Memory B cell (primary cell): ENCODE measurements around the gene COX8A.

Source experiments
- ATAC-seq: fragments of 150-1000 bp; cut with Tn5 transposase; 2 replicates; pipeline ENCODE4 v1.10.0; 2021; ENCODE audit warnings: low read depth, mild to moderate bottlenecking, moderate library complexity
- DNase-seq, 2 donors: peaks; one replicate each; pipeline ENCODE4 v3.0.0; 2022; ENCODE audit warnings: low spot score in 2 of 2
- H3K27ac Mint-ChIP-seq: one replicate; pipeline ENCODE4 v1.8.0; 2022; ENCODE audit warnings: mild to moderate bottlenecking, moderate library complexity, mixed read lengths
- H3K27me3 Mint-ChIP-seq: one replicate; pipeline ENCODE4 v1.8.0; 2022; ENCODE audit warnings: mixed read lengths
- H3K36me3 Mint-ChIP-seq: one replicate; pipeline ENCODE4 v1.8.0; 2022; ENCODE audit warnings: mild to moderate bottlenecking, mixed read lengths
- H3K4me1 Mint-ChIP-seq: one replicate; pipeline ENCODE4 v1.8.0; 2022; ENCODE audit warnings: mixed read lengths
- H3K4me3 Mint-ChIP-seq: one replicate; pipeline ENCODE4 v1.8.0; 2022; ENCODE audit warnings: mild to moderate bottlenecking, moderate library complexity, mixed read lengths
- H3K9me3 Mint-ChIP-seq: one replicate; pipeline ENCODE4 v1.8.0; 2022; ENCODE audit warnings: mixed read lengths

Gene COX8A, protein sequence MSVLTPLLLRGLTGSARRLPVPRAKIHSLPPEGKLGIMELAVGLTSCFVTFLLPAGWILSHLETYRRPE

DNA sequence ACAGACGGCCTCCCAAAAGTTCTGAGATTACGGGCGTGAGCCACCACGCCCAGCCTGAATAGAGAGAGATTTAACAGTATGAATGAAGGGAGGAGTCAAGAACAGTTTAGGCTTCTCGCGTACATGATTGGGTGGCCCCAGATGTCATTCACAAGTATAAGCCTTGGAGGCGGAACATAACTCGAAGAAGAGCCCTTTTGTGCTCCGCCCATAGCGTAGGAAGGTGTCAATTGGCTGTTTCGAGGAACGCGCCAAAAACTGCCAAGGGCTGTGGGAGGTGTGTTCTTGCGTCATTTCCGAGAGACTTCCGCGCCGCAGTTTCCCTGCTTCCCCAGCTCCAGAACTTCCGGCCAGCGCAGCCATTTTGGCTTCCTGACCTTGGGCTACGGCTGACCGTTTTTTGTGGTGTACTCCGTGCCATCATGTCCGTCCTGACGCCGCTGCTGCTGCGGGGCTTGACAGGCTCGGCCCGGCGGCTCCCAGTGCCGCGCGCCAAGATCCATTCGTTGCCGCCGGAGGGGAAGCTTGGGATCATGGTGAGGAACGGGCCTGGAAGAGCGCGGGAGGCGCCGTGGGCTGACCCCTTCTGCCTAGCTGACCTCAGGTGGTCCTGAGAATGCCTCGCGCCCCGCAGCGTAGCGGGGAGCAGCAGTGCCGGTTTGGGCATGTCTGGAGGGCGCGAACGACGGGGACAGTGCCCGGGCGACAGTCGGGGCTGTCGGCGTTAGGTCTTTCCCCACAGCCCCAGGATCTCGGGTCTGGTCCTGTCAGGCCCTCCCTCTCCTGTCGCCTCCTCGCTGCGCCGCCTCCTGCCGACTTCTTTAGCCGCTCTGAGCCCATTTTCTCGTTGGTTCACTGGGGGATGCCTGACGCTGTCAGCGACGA lies at the start of gene COX8A:
TSS of gene COX8A (plus strand) at position 362 of the 885 bp plus-strand sequence. CDS start at position 423, 61 bp downstream.
- Mint-ChIP-seq H3K36me3 (peaks cover 2% of the 10 kb centered on the region), H3K27ac (peak within 1 kb of the TSS; percentile 94), H3K27me3 (peaks cover 2% of the 10 kb centered on the region), H3K4me3 (peak within 1 kb of the TSS; percentile 98), H3K9me3 (no peaks in the 10 kb centered on the region), H3K4me1 (peaks cover 16% of the 10 kb centered on the region)
- DNase-seq (peak; percentile 76 to 90), ATAC-seq (peak; percentile 96)

DNA sequence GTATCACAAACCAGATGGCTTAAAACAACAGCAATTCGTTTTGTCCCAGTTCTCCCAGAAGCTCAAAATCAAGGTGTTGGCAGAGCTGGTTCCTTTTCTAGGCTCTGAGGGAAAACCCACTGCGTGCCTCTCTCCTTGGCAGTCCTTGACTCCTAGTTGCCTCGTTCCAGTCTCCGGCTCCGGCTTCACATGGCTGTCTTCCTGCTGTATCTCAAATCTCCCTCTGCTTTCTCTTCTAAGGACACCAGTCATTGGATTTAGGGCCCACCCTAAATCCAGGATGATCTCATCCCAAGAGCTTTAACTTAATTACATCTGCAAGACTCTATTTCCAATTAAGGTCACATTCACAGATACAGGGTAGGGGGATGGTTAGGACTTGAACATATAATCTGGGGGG lies 44.8 kb upstream of the COX8A start:
- Mint-ChIP-seq H3K27ac (no peak overlapping the region), H3K36me3 (no peaks in the 10 kb centered on the region), H3K9me3 (no peaks in the 10 kb centered on the region), H3K4me3 (no peak overlapping the region), H3K27me3 (peaks cover 5% of the 10 kb centered on the region), H3K4me1 (no peaks in the 10 kb centered on the region)
- DNase-seq (no peak), ATAC-seq (no peak)

DNA sequence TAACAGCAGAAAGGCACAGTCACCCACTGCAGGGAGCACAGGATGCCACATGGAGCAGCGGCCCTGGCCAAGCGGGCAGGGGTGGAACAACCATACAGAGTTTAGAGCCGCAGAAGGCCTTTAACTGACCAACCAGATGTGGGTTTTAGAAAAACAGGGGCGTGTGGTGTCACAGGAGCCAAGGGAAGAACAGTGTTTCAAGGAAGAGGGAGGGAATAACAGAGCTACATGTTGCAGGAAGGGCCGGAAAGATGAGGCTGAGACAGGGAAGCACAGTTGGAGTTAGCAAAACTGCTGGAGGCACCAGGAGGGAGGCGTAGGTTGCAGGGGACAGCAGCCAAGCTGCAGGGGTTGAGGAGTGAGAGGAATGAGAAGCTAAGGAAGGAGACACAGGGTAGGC lies 43.4 kb upstream of the COX8A start:
- peaks cover 5% of the 10 kb centered on the region for H3K27me3 Mint-ChIP-seq
- DNase-seq (no peak), ATAC-seq (no peak)
- H3K4me3 Mint-ChIP-seq: no peak overlapping the region
- H3K4me1 Mint-ChIP-seq: peaks cover 2% of the 10 kb centered on the region
- H3K27ac Mint-ChIP-seq: no peak overlapping the region
- H3K36me3 Mint-ChIP-seq: no peaks in the 10 kb centered on the region
- no peaks in the 10 kb centered on the region for H3K9me3 Mint-ChIP-seq

DNA sequence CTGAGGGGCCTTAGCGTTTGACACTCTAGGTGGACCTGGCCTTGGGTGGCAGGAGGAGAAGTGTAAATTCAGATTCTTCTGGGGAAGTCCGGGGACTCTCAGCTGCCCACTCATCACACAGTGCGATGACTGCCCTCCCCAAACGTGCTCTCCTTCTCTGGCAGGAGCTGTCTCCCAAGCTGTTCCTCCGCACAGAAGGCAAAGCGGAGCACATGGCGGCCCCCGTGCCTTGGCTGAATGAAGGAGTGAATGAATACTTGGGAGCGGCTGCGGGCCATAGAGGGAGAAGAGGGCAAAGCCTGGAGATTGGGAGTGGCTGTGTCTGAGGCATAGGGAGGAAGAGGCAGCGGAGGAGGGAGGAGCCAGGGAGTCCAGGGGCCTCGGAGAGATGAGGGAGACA lies 42.5 kb upstream of the COX8A start:
- H3K27me3 Mint-ChIP-seq: peaks cover 5% of the 10 kb centered on the region
- no peak overlapping the region for H3K27ac Mint-ChIP-seq
- DNase-seq: no peak
- no peak for ATAC-seq
- H3K36me3 Mint-ChIP-seq: no peaks in the 10 kb centered on the region
- peaks cover 2% of the 10 kb centered on the region for H3K4me1 Mint-ChIP-seq
- no peaks in the 10 kb centered on the region for H3K9me3 Mint-ChIP-seq
- H3K4me3 Mint-ChIP-seq: no peak overlapping the region

DNA sequence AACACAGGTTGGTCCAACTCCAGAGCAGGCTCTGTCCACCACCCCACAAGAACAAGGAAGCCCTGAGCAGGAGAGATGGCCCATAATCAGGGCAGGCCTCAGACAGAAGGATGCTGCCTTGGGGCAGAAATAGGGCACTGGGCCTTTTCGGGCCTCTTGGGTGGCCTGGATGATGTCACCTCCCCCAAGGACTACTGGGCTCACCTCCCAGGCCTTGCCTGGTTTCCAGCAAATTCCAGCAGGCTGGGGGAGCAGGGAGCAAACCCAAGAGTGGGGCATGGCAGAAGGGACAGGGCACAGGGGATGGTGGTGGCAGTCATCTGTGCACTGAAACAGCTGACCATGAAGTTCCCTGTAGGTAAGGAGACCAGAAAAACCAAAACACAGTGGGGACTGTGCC lies 41.0 kb upstream of the COX8A start:
- Mint-ChIP-seq H3K36me3 (no peaks in the 10 kb centered on the region), H3K4me1 (peaks cover 7% of the 10 kb centered on the region), H3K27me3 (peaks cover 5% of the 10 kb centered on the region), H3K4me3 (no peak overlapping the region), H3K27ac (no peak overlapping the region), H3K9me3 (no peaks in the 10 kb centered on the region)
- DNase-seq (no peak), ATAC-seq (no peak)

DNA sequence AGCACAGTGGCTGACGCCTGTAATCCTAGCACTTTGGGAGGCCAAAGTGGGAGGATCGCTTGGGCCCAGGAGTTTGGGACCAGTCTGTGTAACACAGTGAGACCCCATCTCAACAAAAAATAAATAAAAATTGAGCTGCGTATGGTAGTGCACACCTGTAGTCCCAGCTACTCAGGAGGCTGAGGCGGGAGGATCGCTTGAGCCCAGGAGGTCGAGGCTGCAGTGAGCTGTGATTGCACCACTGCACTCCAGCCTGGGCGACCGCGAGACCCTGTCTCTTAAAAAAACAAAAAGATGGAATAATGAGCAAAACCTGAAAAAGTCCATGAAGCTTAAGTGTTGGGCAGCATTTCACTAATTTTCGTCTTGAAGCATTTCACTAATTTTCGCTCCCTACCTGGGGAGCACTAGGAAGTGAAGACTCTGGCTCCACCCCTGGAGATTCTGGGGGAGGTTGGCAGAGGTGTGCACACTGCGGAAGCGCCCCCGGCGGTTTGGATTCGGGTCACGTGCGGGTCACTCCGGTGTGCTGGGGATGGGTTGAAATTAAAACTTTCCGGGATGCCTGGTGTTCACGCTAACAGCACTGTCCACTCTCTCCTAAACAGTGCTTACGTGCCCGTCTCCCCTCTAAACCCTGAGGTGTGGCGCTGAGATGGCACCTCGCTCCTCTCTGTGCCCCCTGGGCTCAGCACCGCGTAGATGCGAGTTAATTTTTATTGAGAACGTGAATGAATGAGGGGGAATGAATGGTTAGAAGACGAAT lies 36.5 kb upstream of the COX8A start:
- Mint-ChIP-seq H3K27me3 (no peaks in the 10 kb centered on the region), H3K9me3 (no peaks in the 10 kb centered on the region), H3K36me3 (peaks cover 2% of the 10 kb centered on the region), H3K4me1 (peaks cover 24% of the 10 kb centered on the region), H3K4me3 (peak overlapping the region; percentile 95), H3K27ac (peak overlapping the region; percentile 85)
- DNase-seq (no peak), ATAC-seq (peak; percentile 5)

DNA sequence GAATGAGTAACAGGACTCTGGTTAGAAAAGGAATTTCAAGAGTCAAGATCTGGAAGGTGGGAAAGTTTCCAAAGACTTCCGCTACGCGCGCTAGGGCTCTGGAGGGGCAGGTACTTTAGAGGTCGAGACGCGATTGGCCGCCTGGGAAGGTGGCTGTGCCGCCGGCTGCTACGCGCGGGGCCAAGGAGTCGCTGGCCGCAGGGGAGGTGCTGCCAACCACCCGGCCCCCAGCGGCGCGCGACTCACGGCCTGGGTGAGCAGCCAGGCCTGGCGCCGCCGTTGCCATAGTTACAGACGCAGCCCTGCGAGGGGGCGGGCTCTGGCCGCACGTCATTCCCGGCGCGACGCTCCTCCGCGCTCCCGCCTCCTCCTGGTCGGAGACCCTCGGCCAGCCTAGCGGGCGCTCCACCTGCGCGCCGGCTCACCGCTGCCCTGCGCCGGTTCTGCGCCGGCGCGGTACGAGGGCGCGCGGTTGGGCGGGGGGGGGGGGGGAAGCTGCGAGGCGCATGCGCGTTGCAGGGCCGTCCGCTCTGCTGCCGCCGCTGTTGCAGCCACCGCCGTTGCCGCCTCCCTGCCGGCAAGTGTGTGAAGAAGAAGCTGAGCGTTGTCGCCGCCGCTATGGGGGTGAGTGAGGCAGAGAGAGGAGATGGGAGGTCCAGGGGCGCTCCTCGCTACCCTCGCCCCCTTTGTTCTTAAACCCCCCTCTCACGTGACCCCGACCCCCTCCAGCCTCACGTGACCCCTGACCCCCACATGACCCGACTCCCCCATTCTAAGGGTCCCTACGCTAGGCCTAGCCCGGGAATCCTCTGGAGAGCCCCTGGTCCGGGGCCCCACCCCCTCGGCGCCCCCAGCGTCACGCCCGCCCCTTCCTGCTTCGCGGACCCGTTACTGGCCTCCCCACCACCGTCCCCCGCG lies 35.7 kb upstream of the COX8A start, which contains the start of gene NAA40:
TSS of gene NAA40 (plus strand) at position 524 of the 918 bp plus-strand sequence. CDS start at position 619, 95 bp downstream.
- H3K27me3 Mint-ChIP-seq: no peaks in the 10 kb centered on the region
- DNase-seq: peak; percentile 84 to 92
- H3K4me1 Mint-ChIP-seq: peaks cover 24% of the 10 kb centered on the region
- H3K36me3 Mint-ChIP-seq: peaks cover 2% of the 10 kb centered on the region
- ATAC-seq: peak; percentile 87
- peak within 1 kb of the TSS; percentile 85 for H3K27ac Mint-ChIP-seq
- H3K9me3 Mint-ChIP-seq: no peaks in the 10 kb centered on the region
- H3K4me3 Mint-ChIP-seq: peak within 1 kb of the TSS; percentile 95

DNA sequence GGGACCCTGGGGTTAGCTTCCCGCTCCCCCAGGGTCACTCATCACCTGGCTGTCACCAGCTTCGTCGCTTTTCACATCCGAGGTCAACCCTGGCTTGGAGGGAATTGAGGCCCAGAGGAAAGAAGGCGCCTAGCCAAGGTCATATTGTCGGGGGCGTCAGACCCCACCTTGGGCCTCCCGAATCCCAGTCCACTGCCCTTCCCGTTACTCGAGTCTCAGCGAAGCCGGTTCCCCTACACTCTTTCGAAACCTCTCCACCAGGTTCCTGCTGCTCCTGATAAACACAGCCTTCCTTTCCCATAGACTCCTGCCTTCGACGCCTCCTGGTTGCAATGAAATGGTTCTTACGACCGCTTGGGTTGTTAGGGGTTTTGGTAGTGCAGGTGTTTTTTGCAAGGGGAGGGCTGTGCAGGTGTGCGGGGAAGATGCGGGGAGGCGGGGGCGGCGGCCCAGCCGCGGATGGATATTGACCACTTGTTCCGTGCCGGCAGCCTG lies 35.0 kb upstream of the COX8A start:
- Mint-ChIP-seq H3K27me3 (no peaks in the 10 kb centered on the region), H3K27ac (peak overlapping the region; percentile 76), H3K36me3 (peaks cover 2% of the 10 kb centered on the region), H3K4me3 (peak overlapping the region; percentile 95), H3K4me1 (peaks cover 27% of the 10 kb centered on the region), H3K9me3 (no peaks in the 10 kb centered on the region)
- ATAC-seq: no peak
- DNase-seq: no peak

DNA sequence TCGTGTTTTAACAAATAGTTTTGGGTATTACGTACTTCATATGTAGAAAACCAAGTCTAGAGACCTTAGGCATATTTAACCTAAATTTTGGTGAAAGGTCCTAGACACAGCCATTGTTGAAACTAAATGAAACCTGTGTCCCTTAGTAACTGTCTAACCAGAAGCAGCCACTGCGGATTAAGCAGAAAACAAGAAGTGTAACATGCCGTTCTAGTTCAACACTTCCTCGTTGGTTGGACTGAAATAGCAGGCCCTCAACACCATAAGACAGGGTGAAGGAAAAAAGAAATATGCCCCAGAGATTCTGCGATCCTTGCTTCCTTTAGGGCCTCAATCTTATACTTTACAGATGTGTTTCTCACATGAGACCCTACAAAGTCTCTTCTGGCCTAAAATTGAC lies 33.6 kb upstream of the COX8A start:
- Mint-ChIP-seq H3K27me3 (no peaks in the 10 kb centered on the region), H3K4me3 (peak overlapping the region; percentile 73), H3K4me1 (peaks cover 27% of the 10 kb centered on the region), H3K9me3 (no peaks in the 10 kb centered on the region), H3K36me3 (peaks cover 2% of the 10 kb centered on the region), H3K27ac (peak overlapping the region; percentile 87)
- peak; percentile 15 for ATAC-seq
- DNase-seq: no peak

DNA sequence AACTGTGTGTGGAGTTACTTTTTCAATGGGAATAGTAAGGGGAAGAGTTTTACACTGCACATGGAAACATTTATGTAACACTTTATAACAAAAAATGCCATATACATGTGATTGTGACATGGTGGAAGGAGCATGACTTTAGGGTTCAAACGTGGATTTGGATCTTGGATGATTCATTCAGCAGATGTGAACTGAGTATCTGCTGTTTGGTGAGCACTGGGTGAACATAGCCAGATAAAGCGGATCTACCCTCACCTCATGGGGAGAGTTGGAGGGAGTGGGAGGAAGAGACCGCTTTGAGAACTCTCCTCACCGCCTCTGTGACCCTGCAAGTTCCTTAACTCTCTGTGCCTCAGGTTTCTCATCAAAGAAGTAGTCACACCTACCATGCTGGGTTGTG lies 32.5 kb upstream of the COX8A start:
- Mint-ChIP-seq H3K27me3 (no peaks in the 10 kb centered on the region), H3K4me3 (no peak overlapping the region), H3K9me3 (no peaks in the 10 kb centered on the region), H3K27ac (peak overlapping the region; percentile 87), H3K36me3 (peaks cover 2% of the 10 kb centered on the region), H3K4me1 (peaks cover 26% of the 10 kb centered on the region)
- ATAC-seq (no peak), DNase-seq (no peak)

DNA sequence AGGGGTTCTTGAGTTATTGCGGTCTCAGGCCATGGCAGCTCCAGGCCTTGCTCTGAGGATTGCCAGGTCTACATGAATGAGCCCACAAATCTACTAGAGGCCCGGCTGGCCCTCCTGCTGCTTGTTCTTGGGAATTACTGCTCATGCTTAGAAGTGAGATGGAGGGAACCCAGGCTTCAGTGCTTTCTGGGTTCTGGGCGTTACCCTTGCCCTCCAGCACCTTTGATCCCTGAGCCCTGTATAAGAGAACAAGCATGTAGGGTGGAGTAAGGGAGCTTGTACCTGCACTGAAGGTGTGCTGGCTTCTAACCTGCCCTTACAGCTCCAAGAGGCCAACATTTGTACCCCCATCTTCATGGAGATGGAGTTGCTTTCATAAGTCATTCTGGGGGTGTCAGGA lies 31.6 kb upstream of the COX8A start:
- ATAC-seq: no peak
- peaks cover 26% of the 10 kb centered on the region for H3K4me1 Mint-ChIP-seq
- H3K27ac Mint-ChIP-seq: no peak overlapping the region
- no peak overlapping the region for H3K4me3 Mint-ChIP-seq
- H3K9me3 Mint-ChIP-seq: no peaks in the 10 kb centered on the region
- no peaks in the 10 kb centered on the region for H3K27me3 Mint-ChIP-seq
- no peak for DNase-seq
- peaks cover 2% of the 10 kb centered on the region for H3K36me3 Mint-ChIP-seq

DNA sequence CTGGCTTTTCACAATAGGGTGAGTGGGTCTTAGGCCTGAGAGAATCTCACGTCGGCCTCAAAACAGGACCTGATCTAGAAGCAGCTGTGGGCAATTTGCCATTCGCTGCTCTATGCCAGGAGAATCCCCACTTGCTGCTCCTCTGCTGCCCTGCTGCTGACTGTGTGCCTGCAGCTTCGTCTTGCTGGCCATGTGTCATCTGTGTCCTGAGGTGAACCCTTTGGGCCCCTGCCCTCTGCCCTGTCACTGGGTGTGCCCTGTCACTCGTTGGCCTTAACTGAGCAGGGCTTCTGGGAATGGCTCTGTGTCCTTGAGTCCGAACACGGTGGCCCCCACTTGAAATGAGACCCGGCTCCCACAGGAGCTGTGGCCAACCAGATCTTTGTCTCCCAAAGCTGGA lies 29.4 kb upstream of the COX8A start:
- peaks cover 2% of the 10 kb centered on the region for H3K36me3 Mint-ChIP-seq
- ATAC-seq: no peak
- no peaks in the 10 kb centered on the region for H3K27me3 Mint-ChIP-seq

DNA sequence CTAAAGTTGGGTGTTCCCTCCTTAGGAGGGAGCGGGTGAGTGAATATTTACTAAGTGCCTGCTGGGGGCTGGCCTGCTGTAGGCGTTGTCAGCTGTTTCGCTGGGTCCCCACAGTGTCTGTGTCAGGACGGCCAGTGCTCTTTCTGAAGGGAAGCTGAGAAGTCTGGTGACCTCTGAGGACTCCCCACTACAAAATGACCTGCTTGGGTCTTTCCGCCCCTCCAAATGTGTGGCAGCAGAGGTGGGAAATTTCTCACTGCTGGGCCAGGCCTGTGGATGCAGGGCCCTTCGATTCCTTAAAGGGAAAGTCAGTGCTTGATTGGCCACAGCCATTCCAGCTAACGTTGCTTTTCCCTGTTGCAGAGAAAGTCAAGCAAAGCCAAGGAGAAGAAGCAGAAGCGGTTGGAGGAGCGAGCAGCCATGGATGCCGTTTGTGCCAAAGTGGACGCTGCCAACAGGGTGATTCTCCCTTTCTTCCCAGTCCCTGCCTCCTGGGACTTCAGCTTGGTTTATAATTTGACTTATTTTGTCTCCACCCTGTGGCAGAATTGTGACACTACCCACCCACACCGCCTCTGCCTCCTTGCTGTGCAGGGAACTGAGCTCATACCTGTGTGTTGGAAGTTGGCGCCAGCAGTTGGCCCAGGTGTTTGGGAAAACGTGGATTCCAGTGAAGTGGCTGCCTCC lies 28.8 kb upstream of the COX8A start:
- no peak overlapping the region for H3K27ac Mint-ChIP-seq
- no peaks in the 10 kb centered on the region for H3K9me3 Mint-ChIP-seq
- peak; percentile 71 for ATAC-seq
- peaks cover 2% of the 10 kb centered on the region for H3K36me3 Mint-ChIP-seq
- H3K4me3 Mint-ChIP-seq: no peak overlapping the region
- no peaks in the 10 kb centered on the region for H3K27me3 Mint-ChIP-seq
- DNase-seq: peak; percentile 31 to 33
- peaks cover 14% of the 10 kb centered on the region for H3K4me1 Mint-ChIP-seq

More for the DNA sequence above, 29.4 kb upstream of the COX8A start:
- DNase-seq: no peak
- Mint-ChIP-seq H3K4me1 (peaks cover 18% of the 10 kb centered on the region), H3K9me3 (no peaks in the 10 kb centered on the region), H3K4me3 (no peak overlapping the region), H3K27ac (no peak overlapping the region)
